ENCODE measurements around the gene RNF181.
"Not testable (repeated sequence)": the region's sequence is repeated elsewhere in the genome, so short reads cannot be mapped to it uniquely, and the experiment has no call there.

- TF ChIP-seq EZH2 (IDR thresholded peaks at IDR 0.05; ENCODE audit: insufficient read depth, poor library complexity, severe bottlenecking); EZH2phosphoT487 (IDR thresholded peaks at IDR 0.05; ENCODE audit: insufficient read depth, low read depth): not testable (repeated sequence)
Measured at GRCh38 chr2:85560403-85560726, 35.2 kb upstream of the RNF181 start.

Measured in GM23248 (cell line).